Measurements from ENCODE around the gene EMID1. TPM values are rescaled to one million over a fixed set of nuclear protein-coding genes. Genes with fewer than 3 reads are reported as not detected.

EMID1 gene
- polyA plus RNA-seq, 1 of the 3 experiments (the other 2 are of a cell fraction): 1.1 TPM

DNA sequence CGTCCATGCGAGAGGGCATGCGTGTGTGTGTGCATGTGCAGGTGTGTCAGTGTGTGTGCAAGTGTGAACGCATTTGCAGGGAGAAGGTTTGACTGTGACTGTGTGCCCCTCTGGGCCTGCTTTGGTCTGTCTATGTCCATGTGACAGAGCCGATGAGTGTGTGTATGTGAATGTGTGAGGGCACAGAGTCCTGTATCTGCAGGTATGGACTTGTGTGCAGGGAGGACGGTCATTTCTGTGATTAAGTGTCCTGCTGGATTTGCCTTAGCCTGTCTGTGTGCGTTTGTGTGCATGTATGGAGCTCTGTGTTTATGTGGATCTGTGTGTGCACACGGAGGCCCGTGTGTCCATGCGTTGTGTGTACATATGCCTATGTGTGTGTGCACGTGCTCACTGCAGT is 5.4 kb downstream of the EMID1 start:
- no peak overlapping the region for H3K4me3 ChIP-seq (ENCODE audit: low read depth in 2 of 2, low read length in 1 of 2)
- ChIA-PET CTCF (interaction anchor here (4.1 kb wide), 1 partner anchor 34 kb away, joined by 27 read pairs; no protein-coding TSS in a partner anchor), POLR2A (no interaction called here)
- DNase-seq: no peak
- H3K36me3 ChIP-seq (replicated peaks in 1 of 2; ENCODE audit: control insufficient read depth in 1 of 2, insufficient read depth in 2 of 2, low read length in 1 of 2): no peaks in the 10 kb centered on the region
- no peaks in the 10 kb centered on the region for H3K9me3 ChIP-seq
- H2AFZ ChIP-seq (ENCODE audit: low read depth): no peak overlapping the region
- H3K4me1 ChIP-seq (ENCODE audit: control insufficient read depth in 1 of 2, insufficient read depth in 2 of 2, low read depth in 1 of 2, low read length in 1 of 2): peaks cover 0 to 4% of the 10 kb centered on the region in 2 experiments; a peak in 1 of 4 replicates
- H3K4me2 ChIP-seq: no peak overlapping the region
- H3K9ac ChIP-seq: no peak overlapping the region
- no peaks in the 10 kb centered on the region for H3K79me2 ChIP-seq (ENCODE audit: insufficient read depth)
- no peaks in the 10 kb centered on the region; the same call in 1 of the 2 replicates for H3K27me3 ChIP-seq (ENCODE audit: insufficient read depth)
- no peaks in the 10 kb centered on the region for H3K9me2 ChIP-seq
- H3K27ac ChIP-seq (ENCODE audit: low read depth in 2 of 2, low read length in 1 of 2): no peak overlapping the region
- H4K20me1 ChIP-seq (ENCODE audit: insufficient read depth): no peaks in the 10 kb centered on the region
- no peaks in the 10 kb centered on the region for H3F3A ChIP-seq (replicated peaks; ENCODE audit: insufficient read depth)
- no peak for TF ChIP-seq FOSL2 (IDR thresholded peaks at IDR 0.05; ENCODE audit: borderline replicate concordance, low read depth)
- 85% methylated on average over 8 of the region's 11 CpGs for WGBS (ENCODE audit: low lambda C conversion rate)

DNA sequence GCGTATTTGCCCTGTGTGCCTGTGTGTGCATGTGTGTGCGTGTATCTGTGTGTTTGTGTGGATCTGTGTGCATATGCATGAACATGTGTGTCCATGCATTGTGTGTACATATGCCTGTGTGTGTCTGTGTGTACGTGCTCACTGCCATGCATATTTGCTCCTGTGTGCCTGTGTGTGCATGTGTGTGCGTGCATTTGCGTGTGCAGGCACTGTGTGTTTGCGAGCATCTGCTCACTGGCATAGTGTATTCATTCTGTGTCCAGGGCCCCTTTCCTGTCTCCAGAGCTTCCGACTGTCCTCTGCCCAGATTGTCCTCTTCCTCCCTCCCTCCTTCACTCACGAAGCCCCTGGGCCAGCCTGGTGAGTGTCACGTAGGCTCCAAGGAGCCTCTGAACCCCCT is 5.8 kb downstream of the EMID1 start:
- H3K9ac ChIP-seq: no peak overlapping the region
- no peaks in the 10 kb centered on the region for H3F3A ChIP-seq (replicated peaks; ENCODE audit: insufficient read depth)
- H3K9me2 ChIP-seq: no peaks in the 10 kb centered on the region
- no peak overlapping the region for H3K4me2 ChIP-seq
- POLR2A ChIA-PET: no interaction called here
- TF ChIP-seq EZH2phosphoT487 (IDR thresholded peaks at IDR 0.05; ENCODE audit: borderline replicate concordance, low read depth) (no peak), SMC3 (IDR thresholded peaks at IDR 0.05; ENCODE audit: low read depth, low read length) (no peak), NRF1 (IDR thresholded peaks at IDR 0.05; ENCODE audit: low read depth, low read length) (no peak), RFX5 (IDR thresholded peaks at IDR 0.05; ENCODE audit: low read length) (no peak), MEF2A (IDR thresholded peaks at IDR 0.05; ENCODE audit: borderline replicate concordance, low read depth) (no peak)
- TF ChIP-seq, protein P1, sequence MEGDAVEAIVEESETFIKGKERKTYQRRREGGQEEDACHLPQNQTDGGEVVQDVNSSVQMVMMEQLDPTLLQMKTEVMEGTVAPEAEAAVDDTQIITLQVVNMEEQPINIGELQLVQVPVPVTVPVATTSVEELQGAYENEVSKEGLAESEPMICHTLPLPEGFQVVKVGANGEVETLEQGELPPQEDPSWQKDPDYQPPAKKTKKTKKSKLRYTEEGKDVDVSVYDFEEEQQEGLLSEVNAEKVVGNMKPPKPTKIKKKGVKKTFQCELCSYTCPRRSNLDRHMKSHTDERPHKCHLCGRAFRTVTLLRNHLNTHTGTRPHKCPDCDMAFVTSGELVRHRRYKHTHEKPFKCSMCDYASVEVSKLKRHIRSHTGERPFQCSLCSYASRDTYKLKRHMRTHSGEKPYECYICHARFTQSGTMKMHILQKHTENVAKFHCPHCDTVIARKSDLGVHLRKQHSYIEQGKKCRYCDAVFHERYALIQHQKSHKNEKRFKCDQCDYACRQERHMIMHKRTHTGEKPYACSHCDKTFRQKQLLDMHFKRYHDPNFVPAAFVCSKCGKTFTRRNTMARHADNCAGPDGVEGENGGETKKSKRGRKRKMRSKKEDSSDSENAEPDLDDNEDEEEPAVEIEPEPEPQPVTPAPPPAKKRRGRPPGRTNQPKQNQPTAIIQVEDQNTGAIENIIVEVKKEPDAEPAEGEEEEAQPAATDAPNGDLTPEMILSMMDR (IDR thresholded peaks at IDR 0.05): no peak
- TF ChIP-seq, protein P2, sequence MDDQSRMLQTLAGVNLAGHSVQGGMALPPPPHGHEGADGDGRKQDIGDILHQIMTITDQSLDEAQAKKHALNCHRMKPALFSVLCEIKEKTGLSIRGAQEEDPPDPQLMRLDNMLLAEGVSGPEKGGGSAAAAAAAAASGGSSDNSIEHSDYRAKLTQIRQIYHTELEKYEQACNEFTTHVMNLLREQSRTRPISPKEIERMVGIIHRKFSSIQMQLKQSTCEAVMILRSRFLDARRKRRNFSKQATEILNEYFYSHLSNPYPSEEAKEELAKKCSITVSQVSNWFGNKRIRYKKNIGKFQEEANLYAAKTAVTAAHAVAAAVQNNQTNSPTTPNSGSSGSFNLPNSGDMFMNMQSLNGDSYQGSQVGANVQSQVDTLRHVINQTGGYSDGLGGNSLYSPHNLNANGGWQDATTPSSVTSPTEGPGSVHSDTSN (IDR thresholded peaks at IDR 0.05): no peak
- TF ChIP-seq, protein P3, sequence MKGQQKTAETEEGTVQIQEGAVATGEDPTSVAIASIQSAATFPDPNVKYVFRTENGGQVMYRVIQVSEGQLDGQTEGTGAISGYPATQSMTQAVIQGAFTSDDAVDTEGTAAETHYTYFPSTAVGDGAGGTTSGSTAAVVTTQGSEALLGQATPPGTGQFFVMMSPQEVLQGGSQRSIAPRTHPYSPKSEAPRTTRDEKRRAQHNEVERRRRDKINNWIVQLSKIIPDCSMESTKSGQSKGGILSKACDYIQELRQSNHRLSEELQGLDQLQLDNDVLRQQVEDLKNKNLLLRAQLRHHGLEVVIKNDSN (IDR thresholded peaks at IDR 0.05; ENCODE audit: borderline replicate concordance, low read depth): no peak
- H3K4me3 ChIP-seq (ENCODE audit: low read depth in 2 of 2, low read length in 1 of 2): no peak overlapping the region
- H3K9me3 ChIP-seq: no peaks in the 10 kb centered on the region
- no peak overlapping the region for H2AFZ ChIP-seq (ENCODE audit: low read depth)
- CTCF ChIA-PET: interaction anchor here (4.1 kb wide), 1 partner anchor 34 kb away, joined by 27 read pairs; no protein-coding TSS in a partner anchor
- H3K4me1 ChIP-seq (ENCODE audit: control insufficient read depth in 1 of 2, insufficient read depth in 2 of 2, low read depth in 1 of 2, low read length in 1 of 2): peaks cover 0 to under 1% of the 10 kb centered on the region in 2 experiments; a peak in 1 of 4 replicates
- WGBS (ENCODE audit: low lambda C conversion rate): 91% methylated on average over 8 of the region's 9 CpGs
- no peaks in the 10 kb centered on the region for H3K36me3 ChIP-seq (replicated peaks in 1 of 2; ENCODE audit: control insufficient read depth in 1 of 2, insufficient read depth in 2 of 2, low read length in 1 of 2)
- DNase-seq: peak; percentile 4
- H3K27ac ChIP-seq (ENCODE audit: low read depth in 2 of 2, low read length in 1 of 2): no peak overlapping the region
- H3K27me3 ChIP-seq (ENCODE audit: insufficient read depth): no peaks in the 10 kb centered on the region; the same call in 1 of the 2 replicates
- H4K20me1 ChIP-seq (ENCODE audit: insufficient read depth): no peaks in the 10 kb centered on the region
- no peaks in the 10 kb centered on the region for H3K79me2 ChIP-seq (ENCODE audit: insufficient read depth)
